HS-27A (cell line): ENCODE measurements around the gene GAPDHS.

Experiments used
- DNase-seq: peaks from one replicate; pipeline ENCODE4 v3.0.0-alpha.2; 2012; ENCODE audit warnings: low read depth, missing footprints

Gene GAPDHS

DNA sequence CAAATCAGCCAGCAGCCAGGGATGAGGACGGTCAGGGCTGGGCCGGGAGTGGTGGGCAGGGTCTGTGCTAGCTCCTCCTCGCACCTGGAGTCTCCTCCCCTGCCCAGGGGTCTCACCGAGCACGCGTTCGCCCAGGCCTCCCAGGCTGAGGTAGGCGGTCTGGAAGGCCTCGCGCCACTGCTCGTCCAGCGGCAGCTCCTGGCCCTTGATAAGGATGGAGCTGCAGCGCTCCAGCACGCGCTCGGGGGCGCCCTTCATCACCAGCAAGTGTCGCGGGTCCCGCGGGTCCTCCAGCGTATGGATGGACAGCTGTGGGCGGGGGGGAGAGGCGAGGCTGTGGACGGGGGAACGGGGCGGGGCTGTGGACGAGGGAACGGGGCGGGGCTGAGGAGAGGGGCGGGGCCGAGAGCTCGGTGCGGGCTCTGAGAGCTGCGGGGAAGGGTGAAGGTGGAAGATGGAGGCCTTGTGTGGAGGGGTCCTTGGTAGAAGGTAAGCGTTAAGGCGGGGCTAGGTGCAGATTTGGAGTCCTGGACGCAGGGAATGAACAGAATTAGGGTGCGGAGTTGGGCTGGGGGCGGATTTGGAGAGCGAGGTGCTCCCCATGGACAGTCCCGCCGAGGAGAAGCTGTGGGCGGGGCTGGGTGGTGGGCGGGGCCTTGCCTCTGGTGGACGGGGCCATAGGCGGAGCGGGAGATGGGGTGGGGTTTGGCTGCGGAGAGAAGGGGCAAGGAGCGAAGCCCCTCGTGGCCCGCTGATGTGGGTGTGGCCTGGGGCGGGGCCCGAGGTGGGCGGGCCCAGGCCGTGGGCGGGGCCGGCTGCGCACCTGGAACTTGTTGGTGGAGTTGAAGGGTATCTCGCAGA lies 24.5 kb downstream of the GAPDHS start:
- no peak for DNase-seq

- no peak for DNase-seq
Observed at GRCh38 chr19:35558400-35559280, 25.4 kb downstream of the GAPDHS start.

- DNase-seq, result no peak
Observed at GRCh38 chr19:35559281-35559659, 26.0 kb downstream of the GAPDHS start.

- DNase-seq, result no peak
Observed at GRCh38 chr19:35559781-35560180, 26.5 kb downstream of the GAPDHS start.

DNA sequence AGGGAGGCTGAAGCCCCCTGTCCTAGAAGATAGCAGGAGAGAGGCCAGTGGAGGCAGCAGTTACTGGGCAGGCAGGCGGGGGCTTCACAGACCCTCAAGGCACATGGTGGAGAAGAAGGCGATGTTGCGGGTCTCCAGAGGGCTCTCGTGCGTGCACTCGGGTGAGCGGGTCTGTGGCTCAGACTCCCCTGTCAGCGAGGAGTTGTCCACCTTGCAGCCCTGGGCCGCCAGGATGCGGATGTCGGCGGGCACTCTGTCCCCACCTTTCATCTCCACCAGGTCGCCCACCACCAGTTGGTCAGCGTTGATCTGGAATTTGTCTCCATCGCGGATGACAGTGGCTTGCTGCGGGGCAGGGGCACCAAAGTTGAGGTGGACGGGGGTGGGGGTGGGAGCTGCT lies 27.0 kb downstream of the GAPDHS start:
- DNase-seq, result no peak

DNA sequence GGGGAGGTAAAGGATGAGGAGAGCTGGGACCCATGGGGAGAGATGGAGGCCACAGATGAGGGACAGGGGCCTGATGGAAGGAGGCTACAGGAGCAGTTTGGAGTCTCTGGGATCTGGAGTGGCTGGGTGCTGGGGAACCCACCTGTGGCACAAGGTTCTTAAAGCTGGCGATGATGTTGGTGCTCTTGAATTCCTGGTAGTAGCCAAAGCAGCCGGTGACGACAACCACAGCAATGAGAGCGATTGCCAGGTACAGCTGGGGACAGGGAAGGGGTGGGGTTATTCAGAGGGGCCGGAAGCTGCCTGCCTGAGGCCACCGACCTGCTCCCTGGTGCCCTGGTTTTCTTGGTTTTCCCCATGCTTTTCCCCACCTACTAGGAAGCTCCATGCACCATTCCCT lies 27.4 kb downstream of the GAPDHS start:
- DNase-seq, result no peak

DNA sequence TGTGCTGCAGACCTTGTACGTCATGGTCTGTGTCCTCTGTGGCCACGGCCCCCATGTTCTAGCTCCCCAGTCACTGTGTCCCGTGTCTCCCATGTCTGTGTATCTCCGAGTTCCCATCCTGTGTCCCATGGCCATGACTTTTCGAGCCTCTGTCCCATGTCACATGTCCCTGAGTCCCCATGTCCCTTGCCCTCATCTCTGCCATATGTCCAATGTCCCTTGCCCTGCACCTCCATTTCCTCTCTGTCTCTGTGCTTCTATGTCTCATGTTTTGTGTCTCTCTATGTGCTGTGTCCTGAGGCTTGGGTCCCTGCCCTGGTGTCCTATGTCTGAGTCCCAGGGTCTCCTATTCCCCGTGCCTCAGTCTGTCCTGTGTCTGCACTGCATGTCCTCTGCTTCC lies 28.2 kb downstream of the GAPDHS start:
- no peak for DNase-seq

DNA sequence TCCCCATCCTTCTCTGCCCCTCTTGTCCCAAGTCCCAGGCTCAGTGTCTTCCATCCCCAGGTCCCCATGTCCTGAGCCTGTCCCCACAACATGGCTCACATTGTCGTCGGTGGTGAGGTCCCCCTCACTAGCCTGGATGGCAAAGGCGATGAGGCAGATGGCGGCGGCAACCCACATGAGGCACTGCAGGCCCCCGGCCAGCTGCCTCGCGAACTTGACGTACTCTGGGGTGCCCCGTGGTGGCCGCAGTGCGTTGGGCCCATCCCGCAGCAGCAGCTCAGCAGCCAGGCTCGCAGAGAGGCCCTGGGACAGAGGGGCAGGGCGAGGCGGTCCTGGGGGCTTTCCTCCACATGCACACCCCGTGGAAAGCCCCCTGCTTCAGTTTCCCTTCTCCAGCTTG lies 29.1 kb downstream of the GAPDHS start:
- no peak for DNase-seq

DNA sequence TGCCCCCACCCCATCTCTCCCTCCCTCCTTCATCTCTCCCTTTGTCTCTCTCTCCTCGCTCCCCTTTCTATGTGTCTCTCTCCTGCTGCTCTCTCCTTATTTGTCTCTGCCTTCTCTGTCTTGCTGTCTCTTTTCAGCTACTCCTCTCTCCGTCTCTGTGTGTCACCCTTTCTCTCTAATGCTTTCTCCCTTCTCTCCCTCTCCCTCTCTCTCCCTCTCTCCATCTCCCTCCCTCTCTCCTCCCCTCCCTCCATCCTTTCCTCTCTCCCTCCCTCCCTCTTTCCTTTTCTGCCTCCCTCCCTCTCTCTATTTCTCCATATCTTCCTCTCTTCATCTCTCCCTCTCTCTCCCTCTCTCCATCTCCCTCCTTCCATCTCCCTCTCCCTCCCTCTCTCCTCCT lies 29.5 kb downstream of the GAPDHS start:
- no peak for DNase-seq

DNA sequence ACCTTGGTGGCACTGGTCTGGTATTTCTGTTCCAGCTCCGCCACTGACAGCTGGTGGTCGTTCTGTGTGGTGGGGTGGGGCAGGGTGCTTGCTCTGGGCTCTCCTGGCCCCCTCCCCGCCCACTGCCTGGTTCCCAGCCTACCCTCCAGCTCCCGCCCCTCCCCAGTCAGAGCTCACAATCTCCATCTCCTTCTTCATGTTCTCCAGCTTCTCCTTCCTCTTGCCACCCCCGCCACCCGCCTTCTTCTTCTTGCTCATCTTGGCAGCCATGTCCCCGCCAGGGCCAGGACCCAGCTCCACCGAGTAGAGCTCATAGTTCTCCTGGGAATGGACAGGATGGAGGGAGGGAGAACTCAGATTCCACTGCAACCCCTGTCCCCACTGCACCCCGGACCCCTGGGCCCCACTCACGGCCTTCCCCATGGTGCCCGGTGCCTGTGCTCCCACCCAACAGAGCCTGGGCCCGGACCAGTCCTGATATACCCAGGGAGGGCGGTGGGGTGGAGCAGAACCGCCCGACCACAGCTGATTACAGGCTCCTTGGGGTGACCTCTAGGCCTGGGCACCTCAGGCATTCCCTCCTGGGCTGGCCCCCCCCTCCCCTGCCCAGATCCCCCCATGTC lies 30.1 kb downstream of the GAPDHS start, which contains the start of gene ATP4A:
Gene ATP4A (minus strand): TSS at position 452 of the 623 bp plus-strand sequence. CDS start 29 bp downstream, at position 423.
- DNase-seq, result no peak

DNA sequence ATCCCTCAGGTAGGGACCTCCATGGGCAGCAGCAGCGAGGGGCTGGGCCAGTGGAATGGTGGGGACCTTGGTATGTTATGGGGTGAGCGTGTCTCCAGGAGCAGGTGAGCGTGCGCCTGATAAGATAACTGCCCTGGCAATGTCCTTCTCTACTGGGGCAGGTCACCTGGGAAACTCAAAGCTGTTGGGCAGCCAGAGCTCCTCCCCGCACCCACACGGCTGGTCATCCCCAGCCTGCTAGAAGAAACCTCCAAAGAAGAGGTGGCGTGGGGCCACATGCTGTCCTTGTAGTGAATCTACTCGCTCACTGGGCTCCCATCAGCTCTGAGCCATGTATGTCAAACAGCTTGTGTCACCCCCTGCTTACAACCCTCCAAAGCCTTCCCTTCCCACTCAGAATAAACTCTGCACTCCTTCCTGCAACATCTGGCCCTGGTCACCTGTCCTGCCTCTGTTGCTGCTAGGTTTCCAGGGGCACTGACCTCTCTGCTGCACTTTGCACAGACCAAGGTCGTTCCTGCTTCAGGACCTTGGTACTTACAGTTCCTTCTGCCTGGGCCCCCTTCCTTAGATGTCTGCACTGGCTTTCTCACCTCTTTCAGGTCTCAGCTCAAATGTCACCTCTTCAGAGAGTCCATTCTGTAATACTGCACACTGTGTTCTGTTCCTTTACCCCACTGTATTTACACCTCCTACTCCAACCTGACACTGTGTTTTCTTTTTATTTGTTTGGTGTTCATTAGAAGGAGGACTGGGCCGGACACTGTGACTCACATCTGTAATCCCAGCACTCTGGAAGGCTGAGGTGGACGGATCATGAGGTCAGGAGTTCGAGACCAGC lies 32.0 kb downstream of the GAPDHS start:
- no peak for DNase-seq

DNA sequence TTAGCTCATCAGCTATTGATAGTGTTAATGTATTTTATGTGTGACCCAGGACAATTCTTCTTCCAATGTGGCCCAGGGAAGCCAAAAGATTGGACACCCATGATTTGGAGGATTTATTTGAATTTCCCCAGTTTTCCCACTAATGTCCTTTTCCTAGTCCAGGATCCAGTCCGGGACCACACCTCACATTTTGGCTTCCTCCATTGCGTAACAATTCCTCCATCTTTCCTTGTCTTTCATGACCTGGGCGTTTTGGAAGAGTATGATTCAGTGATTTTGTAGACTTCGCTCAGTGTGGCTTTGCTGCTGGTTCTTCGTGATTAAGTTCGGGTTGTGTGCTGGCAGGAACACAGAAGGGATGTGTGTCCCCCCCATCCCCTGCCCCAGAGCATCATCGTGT lies 33.5 kb downstream of the GAPDHS start:
- no peak for DNase-seq

DNA sequence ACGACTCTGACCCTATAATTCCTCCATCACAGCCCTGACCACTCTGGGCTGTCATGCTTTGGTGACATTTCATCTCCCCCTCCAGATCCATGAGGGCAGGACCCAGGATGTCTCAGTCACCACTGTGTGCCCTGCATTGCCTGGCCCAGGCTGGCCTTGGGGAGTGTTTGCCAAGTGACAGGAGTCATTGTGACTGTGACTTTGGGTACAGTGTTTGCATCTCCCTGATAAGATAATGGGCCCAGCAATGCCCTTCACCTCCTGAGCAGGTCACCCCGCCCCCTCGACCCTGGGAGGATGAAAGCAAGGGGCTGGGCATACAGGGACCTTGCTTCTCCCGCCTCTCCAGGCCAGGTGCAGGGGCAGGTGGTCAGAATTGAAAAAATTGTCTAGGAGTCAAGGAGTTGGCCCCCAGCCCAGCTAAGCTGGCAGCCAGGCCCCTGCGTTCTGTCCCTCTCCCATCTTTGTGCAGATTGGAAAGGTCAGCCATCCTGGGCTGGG lies 36.1 kb downstream of the GAPDHS start:
- no peak for DNase-seq

- DNase-seq, result no peak
Observed at GRCh38 chr19:35571406-35571965, 38.2 kb downstream of the GAPDHS start.

- no peak for DNase-seq
Observed at GRCh38 chr19:35577918-35578317, 44.7 kb downstream of the GAPDHS start.

- DNase-seq, result no peak
Observed at GRCh38 chr19:35578707-35579106, 45.5 kb downstream of the GAPDHS start.

- no peak for DNase-seq
Observed at GRCh38 chr19:35582760-35583159, 49.5 kb downstream of the GAPDHS start.

- DNase-seq, result no peak
Observed at GRCh38 chr19:35585848-35586247, 52.6 kb downstream of the GAPDHS start, which contains the start of gene PMIS2. Gene PMIS2, plus strand, starts transcription at chr19:35586173. Its CDS starts 87 bp downstream, at chr19:35586260.

DNA sequence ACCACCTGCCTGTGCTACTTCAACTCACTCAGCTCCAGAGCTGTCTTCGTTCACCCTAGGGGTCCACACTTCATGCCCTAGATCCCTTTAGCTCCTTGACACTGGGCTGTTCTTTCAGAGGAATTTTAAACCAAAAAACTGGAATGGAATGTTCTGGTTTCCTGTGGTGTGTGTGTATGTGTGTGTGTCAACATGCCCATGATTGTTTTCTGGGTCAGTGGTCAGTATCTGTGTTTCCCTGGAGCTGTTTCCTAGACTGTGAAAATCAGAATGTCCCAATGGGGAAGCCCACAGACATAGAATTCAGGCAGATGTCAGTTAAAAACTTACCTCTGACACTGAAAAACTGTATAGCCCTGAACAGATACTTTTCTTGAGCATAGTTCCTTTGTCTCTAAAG lies 54.1 kb downstream of the GAPDHS start:
- no peak for DNase-seq

GRCh38 chr19:35590875-35591274 lies 57.6 kb downstream of the GAPDHS start:
- no peak for DNase-seq

DNA sequence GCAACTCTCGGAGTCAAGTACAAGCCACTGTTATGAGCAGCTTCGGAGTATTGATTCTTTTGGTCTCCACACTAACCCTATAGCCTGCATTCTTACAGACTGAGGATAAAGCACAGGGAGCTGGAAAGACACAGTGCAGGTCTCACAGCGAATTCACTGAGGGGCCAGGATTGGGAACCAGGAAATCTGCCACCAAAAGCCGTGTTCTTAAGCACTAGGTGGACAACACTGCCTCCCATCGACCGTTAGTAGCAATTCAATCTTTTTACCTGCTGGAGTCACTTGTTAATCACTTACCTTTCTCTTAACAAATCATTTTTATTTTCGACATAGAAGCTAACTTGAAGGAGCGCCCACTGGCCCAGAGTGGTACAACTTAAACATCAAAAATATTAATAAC lies 59.0 kb downstream of the GAPDHS start:
- no peak for DNase-seq
